ENCODE data around the gene VWA3B. TPM values are rescaled to one million over a fixed set of nuclear protein-coding genes. Genes with fewer than 3 reads are reported as not detected.

Gene VWA3B
- total RNA-seq, 1 experiment from 2014 or later: not detected

DNA sequence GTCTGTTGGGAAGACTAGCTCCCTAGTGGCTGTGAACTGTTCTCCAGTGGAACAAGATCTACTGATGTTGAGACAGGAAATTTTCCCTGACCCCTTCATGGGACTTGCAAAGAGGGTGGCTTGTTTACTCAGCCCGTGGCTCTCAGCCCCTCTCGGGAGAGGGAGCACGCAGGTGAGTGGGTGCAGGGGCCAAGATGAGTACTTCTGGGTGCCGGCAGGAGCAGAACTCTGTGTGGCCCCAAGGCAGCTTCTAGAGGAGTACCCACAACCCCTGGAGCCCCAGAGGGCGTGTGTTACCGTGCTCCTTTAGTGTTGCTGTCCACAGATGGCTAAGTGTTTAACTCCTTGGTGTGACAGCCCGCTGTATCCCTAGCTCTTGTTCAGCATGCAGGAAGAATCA is 191.1 kb downstream of the VWA3B start:
- H3K4me3 ChIP-seq (ENCODE audit: low read length): no peak overlapping the region
- no peak overlapping the region for H2AFZ ChIP-seq (ENCODE audit: low read length)
- H3K9me2 ChIP-seq (replicated peaks; ENCODE audit: insufficient read depth, low read length): no peaks in the 10 kb centered on the region
- DNase-seq: no peak
- H3K9me3 ChIP-seq (ENCODE audit: low read length): no peaks in the 10 kb centered on the region
- no peaks in the 10 kb centered on the region for H3K36me3 ChIP-seq (ENCODE audit: insufficient read depth, low read length)
- H3K4me1 ChIP-seq (ENCODE audit: low read length): no peaks in the 10 kb centered on the region
- no peaks in the 10 kb centered on the region for H3K79me2 ChIP-seq (ENCODE audit: low read length)
- H3K4me2 ChIP-seq (ENCODE audit: low read depth, low read length, poor library complexity, severe bottlenecking): no peak overlapping the region
- H4K20me1 ChIP-seq (ENCODE audit: insufficient read depth, low read depth, low read length): no peaks in the 10 kb centered on the region
- no peak overlapping the region for H3K27ac ChIP-seq (ENCODE audit: low read length)
- H3K27me3 ChIP-seq (ENCODE audit: low read length): no peaks in the 10 kb centered on the region
- no peak overlapping the region for H3K9ac ChIP-seq (ENCODE audit: low read length)

DNA sequence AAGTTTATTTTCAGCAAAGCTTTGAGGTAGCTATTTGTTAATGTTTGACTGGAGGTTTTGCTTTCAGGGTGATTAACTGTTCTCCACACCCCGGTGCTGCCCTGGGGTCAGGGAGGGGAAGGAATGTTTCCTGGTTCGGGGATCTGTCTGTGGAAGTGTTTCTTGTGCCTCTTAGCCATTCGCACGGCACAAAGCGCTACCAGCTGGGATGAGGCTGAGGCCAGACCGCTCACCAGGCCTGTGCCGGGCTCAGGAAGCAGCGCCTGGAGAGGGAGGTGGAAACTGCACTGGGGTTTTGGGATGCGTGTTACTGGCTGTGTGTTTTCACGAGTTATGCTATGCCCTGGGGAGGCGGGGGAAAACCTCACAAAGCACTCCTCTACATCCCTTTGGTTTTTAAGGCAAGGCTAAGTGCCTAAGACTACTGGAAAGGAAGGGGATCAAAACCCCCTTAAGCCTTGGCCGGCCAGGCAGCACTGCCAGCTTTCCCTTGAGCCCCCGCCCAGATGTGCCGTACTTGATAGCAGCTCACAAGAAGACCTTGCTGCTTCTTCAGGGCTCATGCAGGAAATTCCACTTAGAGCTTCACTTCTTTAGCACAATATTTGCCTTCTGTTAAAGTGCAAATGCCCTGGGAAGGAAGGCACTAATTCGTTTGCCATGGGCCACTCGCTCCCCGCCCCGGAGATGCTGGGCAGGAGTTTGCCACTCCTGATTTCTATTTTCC is 193.6 kb downstream of the VWA3B start:
- Histone ChIP-seq H3K4me3 (ENCODE audit: low read length) (no peak overlapping the region), H3K36me3 (ENCODE audit: insufficient read depth, low read length) (no peaks in the 10 kb centered on the region), H3K4me1 (ENCODE audit: low read length) (no peaks in the 10 kb centered on the region), H2AFZ (ENCODE audit: low read length) (no peak overlapping the region), H3K9ac (ENCODE audit: low read length) (no peak overlapping the region), H3K4me2 (ENCODE audit: low read depth, low read length, poor library complexity, severe bottlenecking) (no peak overlapping the region), H3K79me2 (ENCODE audit: low read length) (no peaks in the 10 kb centered on the region), H3K27me3 (ENCODE audit: low read length) (no peaks in the 10 kb centered on the region), H3K9me2 (replicated peaks; ENCODE audit: insufficient read depth, low read length) (no peaks in the 10 kb centered on the region), H3K27ac (ENCODE audit: low read length) (no peak overlapping the region), H4K20me1 (ENCODE audit: insufficient read depth, low read depth, low read length) (no peaks in the 10 kb centered on the region), H3K9me3 (ENCODE audit: low read length) (no peaks in the 10 kb centered on the region)
- no peak for DNase-seq

DNA sequence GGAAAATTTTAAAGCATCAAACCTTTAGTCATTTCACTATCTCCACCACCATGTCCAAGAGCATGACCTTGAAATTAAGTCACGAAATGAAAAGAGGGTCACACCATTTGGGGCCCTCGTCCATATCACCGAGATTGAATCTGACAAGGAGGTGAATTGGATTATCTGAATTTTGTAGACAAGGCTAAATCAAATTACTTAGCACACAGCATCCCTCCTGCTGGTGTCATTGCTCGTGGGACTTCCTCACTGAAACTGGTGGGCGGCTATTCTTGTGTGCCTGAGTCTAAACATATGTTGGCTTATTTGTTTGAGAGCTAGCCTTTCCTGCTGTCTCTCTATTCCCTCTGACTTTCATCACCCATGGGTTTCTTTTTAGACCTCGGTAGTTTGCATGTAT is 194.6 kb downstream of the VWA3B start:
- Histone ChIP-seq H2AFZ (ENCODE audit: low read length) (no peak overlapping the region), H4K20me1 (ENCODE audit: insufficient read depth, low read depth, low read length) (no peaks in the 10 kb centered on the region), H3K9me2 (replicated peaks; ENCODE audit: insufficient read depth, low read length) (no peaks in the 10 kb centered on the region), H3K79me2 (ENCODE audit: low read length) (no peaks in the 10 kb centered on the region), H3K4me2 (ENCODE audit: low read depth, low read length, poor library complexity, severe bottlenecking) (no peak overlapping the region), H3K4me1 (ENCODE audit: low read length) (no peaks in the 10 kb centered on the region), H3K27me3 (ENCODE audit: low read length) (no peaks in the 10 kb centered on the region), H3K9ac (ENCODE audit: low read length) (no peak overlapping the region), H3K27ac (ENCODE audit: low read length) (no peak overlapping the region), H3K4me3 (ENCODE audit: low read length) (no peak overlapping the region), H3K36me3 (ENCODE audit: insufficient read depth, low read length) (no peaks in the 10 kb centered on the region), H3K9me3 (ENCODE audit: low read length) (no peaks in the 10 kb centered on the region)
- no peak for DNase-seq

DNA sequence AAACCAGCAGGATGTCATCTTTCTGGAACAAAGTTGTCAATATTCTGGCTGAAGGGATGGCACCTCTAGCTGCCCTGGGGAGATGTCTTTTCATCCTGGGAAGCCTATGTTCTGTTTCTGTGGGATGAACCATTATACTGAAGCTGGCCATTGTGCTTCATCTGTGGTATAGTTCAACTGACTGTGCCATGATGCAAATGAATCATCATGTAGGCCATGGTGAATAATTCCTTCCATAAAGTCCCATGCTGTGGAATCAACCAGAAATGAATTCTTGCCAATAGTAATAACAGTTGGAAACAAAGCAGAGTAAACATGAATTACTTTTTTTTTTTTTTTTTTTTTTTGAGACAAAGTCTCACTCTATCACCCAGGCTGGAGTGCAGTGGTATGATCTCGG is 195.1 kb downstream of the VWA3B start:
- Histone ChIP-seq H2AFZ (ENCODE audit: low read length) (no peak overlapping the region), H3K27me3 (ENCODE audit: low read length) (no peaks in the 10 kb centered on the region), H3K9ac (ENCODE audit: low read length) (no peak overlapping the region), H3K4me3 (ENCODE audit: low read length) (no peak overlapping the region), H3K36me3 (ENCODE audit: insufficient read depth, low read length) (no peaks in the 10 kb centered on the region), H3K9me3 (ENCODE audit: low read length) (no peaks in the 10 kb centered on the region), H3K4me2 (ENCODE audit: low read depth, low read length, poor library complexity, severe bottlenecking) (no peak overlapping the region), H3K79me2 (ENCODE audit: low read length) (no peaks in the 10 kb centered on the region), H3K4me1 (ENCODE audit: low read length) (no peaks in the 10 kb centered on the region), H4K20me1 (ENCODE audit: insufficient read depth, low read depth, low read length) (no peaks in the 10 kb centered on the region), H3K9me2 (replicated peaks; ENCODE audit: insufficient read depth, low read length) (no peaks in the 10 kb centered on the region), H3K27ac (ENCODE audit: low read length) (no peak overlapping the region)
- no peak for DNase-seq

DNA sequence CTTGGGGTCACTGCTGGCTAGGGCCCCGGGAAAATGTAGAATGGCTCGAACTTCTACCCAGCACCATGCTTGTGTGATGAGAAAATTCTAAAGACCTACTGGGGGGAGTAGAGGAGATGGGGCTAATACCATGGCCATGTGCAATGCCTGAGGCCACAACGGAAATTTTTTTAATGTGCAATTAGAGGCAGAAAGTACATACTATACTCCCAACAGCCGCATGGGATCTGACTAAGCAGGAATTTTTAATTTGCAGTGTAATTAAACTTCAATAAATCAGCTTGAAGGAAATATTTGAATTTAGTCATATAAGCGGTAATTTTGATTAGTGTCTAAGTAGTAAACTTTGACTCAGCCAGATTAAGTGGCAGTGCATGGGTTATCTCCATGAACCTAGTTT is 206.1 kb downstream of the VWA3B start:
- Histone ChIP-seq H3K9me2 (replicated peaks; ENCODE audit: insufficient read depth, low read length) (no peaks in the 10 kb centered on the region), H2AFZ (ENCODE audit: low read length) (no peak overlapping the region), H3K4me1 (ENCODE audit: low read length) (no peaks in the 10 kb centered on the region), H3K79me2 (ENCODE audit: low read length) (no peaks in the 10 kb centered on the region), H3K27ac (ENCODE audit: low read length) (no peak overlapping the region), H3K9ac (ENCODE audit: low read length) (no peak overlapping the region), H3K4me2 (ENCODE audit: low read depth, low read length, poor library complexity, severe bottlenecking) (no peak overlapping the region), H3K9me3 (ENCODE audit: low read length) (peaks cover 5% of the 10 kb centered on the region; the same call in 1 of the 2 replicates), H4K20me1 (ENCODE audit: insufficient read depth, low read depth, low read length) (no peaks in the 10 kb centered on the region), H3K27me3 (ENCODE audit: low read length) (no peaks in the 10 kb centered on the region), H3K36me3 (ENCODE audit: insufficient read depth, low read length) (no peaks in the 10 kb centered on the region), H3K4me3 (ENCODE audit: low read length) (no peak overlapping the region)
- no peak for DNase-seq

DNA sequence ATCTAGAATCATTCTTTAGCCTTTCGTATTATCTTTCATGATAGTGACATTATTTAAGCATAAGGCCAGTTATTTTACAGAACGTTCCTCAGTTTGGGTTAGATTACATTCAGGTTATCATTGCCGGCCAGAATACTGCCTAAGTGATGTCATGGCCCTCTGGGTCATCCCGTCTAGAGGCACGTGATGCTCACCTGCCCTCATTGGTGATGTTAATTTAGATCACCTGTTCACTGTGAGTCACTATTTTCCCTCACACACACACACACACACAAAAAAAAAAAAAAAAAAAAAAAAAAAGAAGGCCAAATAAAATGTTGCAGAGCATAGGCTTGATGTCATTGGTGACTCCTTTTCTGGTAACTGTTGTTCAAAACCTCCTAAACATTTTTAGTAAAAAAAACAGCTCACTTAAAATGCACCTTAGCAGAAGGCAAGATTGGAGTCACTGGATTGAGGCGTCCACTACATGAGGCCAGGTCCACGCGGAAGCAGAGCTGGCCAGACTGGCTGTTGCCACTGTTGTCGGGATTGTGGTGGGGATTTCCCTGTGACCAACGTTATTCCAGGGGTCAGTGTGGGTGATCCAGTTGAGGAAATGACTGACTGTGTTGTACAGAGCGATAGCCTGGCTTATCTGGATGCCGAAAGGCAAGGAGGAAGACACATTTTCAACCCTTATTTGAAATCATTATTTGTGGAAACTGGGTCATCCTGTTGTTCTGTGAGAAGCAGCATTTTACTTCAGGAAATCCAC is 207.1 kb downstream of the VWA3B start:
- no peaks in the 10 kb centered on the region for H4K20me1 ChIP-seq (ENCODE audit: insufficient read depth, low read depth, low read length)
- H3K4me1 ChIP-seq (ENCODE audit: low read length): no peaks in the 10 kb centered on the region
- H3K9me2 ChIP-seq (replicated peaks; ENCODE audit: insufficient read depth, low read length): no peaks in the 10 kb centered on the region
- peaks cover 5% of the 10 kb centered on the region; the same call in 1 of the 2 replicates for H3K9me3 ChIP-seq (ENCODE audit: low read length)
- DNase-seq: no peak
- H3K79me2 ChIP-seq (ENCODE audit: low read length): no peaks in the 10 kb centered on the region
- H3K4me2 ChIP-seq (ENCODE audit: low read depth, low read length, poor library complexity, severe bottlenecking): no peak overlapping the region
- no peaks in the 10 kb centered on the region for H3K36me3 ChIP-seq (ENCODE audit: insufficient read depth, low read length)
- H3K27me3 ChIP-seq (ENCODE audit: low read length): no peaks in the 10 kb centered on the region
- H3K4me3 ChIP-seq (ENCODE audit: low read length): no peak overlapping the region
- no peak overlapping the region for H3K27ac ChIP-seq (ENCODE audit: low read length)
- no peak overlapping the region for H2AFZ ChIP-seq (ENCODE audit: low read length)
- no peak overlapping the region for H3K9ac ChIP-seq (ENCODE audit: low read length)

DNA sequence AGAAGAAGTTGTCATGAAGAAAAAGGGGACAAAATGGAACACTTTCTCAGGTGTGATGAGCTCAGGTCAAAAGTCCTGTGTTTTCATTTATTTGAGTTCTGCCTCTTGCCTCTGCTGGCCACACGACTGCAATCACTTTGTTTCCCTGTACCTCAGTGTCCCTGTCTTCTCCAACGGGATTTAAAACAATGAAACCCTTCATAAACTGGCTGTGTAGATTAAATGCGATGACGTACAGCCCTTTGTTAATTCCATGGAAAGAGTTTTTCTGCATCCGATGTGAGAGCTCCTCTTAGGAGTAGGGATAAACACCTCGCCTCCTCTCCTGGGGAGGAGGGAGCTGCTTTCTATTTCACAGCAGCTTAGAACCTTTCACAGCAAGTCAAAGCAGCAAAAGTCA is 207.7 kb downstream of the VWA3B start:
- no peak for DNase-seq
- no peak overlapping the region for H2AFZ ChIP-seq (ENCODE audit: low read length)
- no peaks in the 10 kb centered on the region for H4K20me1 ChIP-seq (ENCODE audit: insufficient read depth, low read depth, low read length)
- H3K36me3 ChIP-seq (ENCODE audit: insufficient read depth, low read length): no peaks in the 10 kb centered on the region
- H3K27ac ChIP-seq (ENCODE audit: low read length): no peak overlapping the region
- H3K27me3 ChIP-seq (ENCODE audit: low read length): no peaks in the 10 kb centered on the region
- no peaks in the 10 kb centered on the region for H3K9me2 ChIP-seq (replicated peaks; ENCODE audit: insufficient read depth, low read length)
- no peak overlapping the region for H3K4me3 ChIP-seq (ENCODE audit: low read length)
- H3K9me3 ChIP-seq (ENCODE audit: low read length): peaks cover 3% of the 10 kb centered on the region; the same call in 1 of the 2 replicates
- no peaks in the 10 kb centered on the region for H3K79me2 ChIP-seq (ENCODE audit: low read length)
- no peak overlapping the region for H3K9ac ChIP-seq (ENCODE audit: low read length)
- H3K4me2 ChIP-seq (ENCODE audit: low read depth, low read length, poor library complexity, severe bottlenecking): no peak overlapping the region
- H3K4me1 ChIP-seq (ENCODE audit: low read length): no peaks in the 10 kb centered on the region

DNA sequence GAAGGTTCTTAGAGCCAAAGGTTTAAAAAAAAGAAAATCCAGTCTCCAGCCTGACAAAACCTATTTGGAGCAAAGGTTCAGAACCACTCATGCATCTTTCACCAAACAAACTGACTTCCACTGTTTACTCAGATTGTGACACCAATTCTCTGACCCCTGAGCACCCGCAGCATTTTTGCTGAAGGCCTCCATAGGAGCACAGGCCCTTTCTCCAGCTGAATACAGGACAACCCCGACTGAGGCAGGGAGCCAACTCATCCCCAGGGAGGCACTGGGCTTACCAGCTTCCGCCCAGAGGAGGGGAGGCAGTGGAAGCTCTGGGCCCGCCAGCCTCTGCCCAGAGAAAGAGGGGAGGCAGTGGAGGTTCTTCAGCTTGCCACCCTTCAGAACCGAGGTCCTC is 208.3 kb downstream of the VWA3B start:
- H3K4me1 ChIP-seq (ENCODE audit: low read length): no peaks in the 10 kb centered on the region
- no peaks in the 10 kb centered on the region for H3K36me3 ChIP-seq (ENCODE audit: insufficient read depth, low read length)
- H3K27me3 ChIP-seq (ENCODE audit: low read length): no peaks in the 10 kb centered on the region
- no peak for DNase-seq
- no peak overlapping the region for H3K4me2 ChIP-seq (ENCODE audit: low read depth, low read length, poor library complexity, severe bottlenecking)
- H3K9ac ChIP-seq (ENCODE audit: low read length): no peak overlapping the region
- no peaks in the 10 kb centered on the region; the same call in 1 of the 2 replicates for H3K9me3 ChIP-seq (ENCODE audit: low read length)
- no peak overlapping the region for H2AFZ ChIP-seq (ENCODE audit: low read length)
- H3K9me2 ChIP-seq (replicated peaks; ENCODE audit: insufficient read depth, low read length): no peaks in the 10 kb centered on the region
- H3K27ac ChIP-seq (ENCODE audit: low read length): no peak overlapping the region
- H4K20me1 ChIP-seq (ENCODE audit: insufficient read depth, low read depth, low read length): no peaks in the 10 kb centered on the region
- no peak overlapping the region for H3K4me3 ChIP-seq (ENCODE audit: low read length)
- H3K79me2 ChIP-seq (ENCODE audit: low read length): no peaks in the 10 kb centered on the region

Data from Karpas-422 (cell line).